WTC11 (cell line): Measurements from ENCODE around the gene ASIC5. TPM values are rescaled to one million over a fixed set of nuclear protein-coding genes. Genes with fewer than 3 reads are reported as not detected.

ENCODE experiments used
- ATAC-seq: fragments of 200-7000 bp; cut with Tn5 transposase; 2 replicates; pipeline ENCODE4 v1.10.0; 2021; ENCODE audit warnings: mild to moderate bottlenecking, moderate library complexity
- CTCF ChIA-PET: fragments of 300-600 bp; sonication (Branson Sonifier 250); formaldehyde crosslinking; loops from one replicate; lab custom pipeline; 2021; ENCODE audit warnings: antibody characterized with exemption; lab: Charles Lee
- POLR2A ChIA-PET: fragments of 350-600 bp; sonication (Branson Sonifier 250); formaldehyde crosslinking; loops from one replicate; lab custom pipeline; 2021; ENCODE audit warnings: antibody characterized with exemption; lab: Charles Lee
- DNase-seq: peaks from one replicate; pipeline ENCODE4 v3.0.0; 2021; ENCODE audit warnings: low spot score
- H3K27ac Mint-ChIP-seq: 2 replicates; pipeline ENCODE4 v1.8.0; 2021; ENCODE audit warnings: mixed read lengths
- H3K27me3 Mint-ChIP-seq: 2 replicates; pipeline ENCODE4 v1.8.0; 2021; ENCODE audit warnings: low read depth, mild to moderate bottlenecking, moderate library complexity, mixed read lengths
- H3K36me3 Mint-ChIP-seq: 2 replicates; pipeline ENCODE4 v1.8.0; 2021; ENCODE audit warnings: mixed read lengths
- H3K4me1 Mint-ChIP-seq: 2 replicates; pipeline ENCODE4 v1.8.0; 2022; ENCODE audit warnings: mixed read lengths
- H3K4me3 Mint-ChIP-seq: 2 replicates; pipeline ENCODE4 v1.8.0; 2021; ENCODE audit warnings: mild to moderate bottlenecking, moderate library complexity, mixed read lengths
- H3K9me3 Mint-ChIP-seq: 2 replicates; pipeline ENCODE4 v1.8.0; 2021; ENCODE audit warnings: mixed read lengths
- AFF4 ChIP-seq: sonication (generic); formaldehyde crosslinking; IDR thresholded peaks from 2 replicates; pipeline ENCODE4 v1.8.1; 2023; ENCODE audit warnings: mild to moderate bottlenecking, missing genetic modification reagents, borderline replicate concordance
- CBFB ChIP-seq: sonication (generic); formaldehyde crosslinking; IDR thresholded peaks from 2 replicates; pipeline ENCODE4 v1.8.1; 2022; ENCODE audit warnings: mild to moderate bottlenecking, low read depth, missing genetic modification reagents
- ELF4 ChIP-seq: sonication (generic); formaldehyde crosslinking; IDR thresholded peaks from 2 replicates; pipeline ENCODE4 v1.8.1; 2022; ENCODE audit warnings: low read depth, mild to moderate bottlenecking, moderate library complexity, missing genetic modification reagents
- EMX1 ChIP-seq: fragments of 250-450 bp; sonication (Bioruptor Pico); IDR thresholded peaks from 2 replicates; pipeline ENCODE4 v1.8.0; 2021; ENCODE audit warnings: mild to moderate bottlenecking
- FOXJ3 ChIP-seq: sonication (generic); formaldehyde crosslinking; IDR thresholded peaks from 2 replicates; pipeline ENCODE4 v1.9.0; 2021; ENCODE audit warnings: missing genetic modification reagents, mild to moderate bottlenecking, borderline replicate concordance
- FOXP1 ChIP-seq: sonication (generic); formaldehyde crosslinking; IDR thresholded peaks from 2 replicates; pipeline ENCODE4 v1.8.0; 2022; ENCODE audit warnings: missing genetic modification reagents, mild to moderate bottlenecking, moderate library complexity, borderline replicate concordance
- GABPB1 ChIP-seq: sonication (generic); formaldehyde crosslinking; IDR thresholded peaks from 2 replicates; pipeline ENCODE4 v1.8.1; 2023; ENCODE audit warnings: mild to moderate bottlenecking, missing genetic modification reagents
- GRHL2 ChIP-seq: fragments of 250-450 bp; sonication (Bioruptor Pico); IDR thresholded peaks from 2 replicates; pipeline ENCODE4 v1.8.0; 2022; ENCODE audit warnings: mild to moderate bottlenecking, moderate library complexity; ENCODE audit not compliant: insufficient replicate concordance, severe bottlenecking
- HMGA2 ChIP-seq: fragments of 250-450 bp; sonication (Bioruptor Pico); IDR thresholded peaks from 2 replicates; pipeline ENCODE4 v1.4.0; 2021; ENCODE audit warnings: mild to moderate bottlenecking, moderate library complexity
- IRF1 ChIP-seq: sonication (generic); formaldehyde crosslinking; IDR thresholded peaks from 2 replicates; pipeline ENCODE4 v1.8.0; 2023; ENCODE audit warnings: missing genetic modification reagents
- IRF2 ChIP-seq: sonication (generic); formaldehyde crosslinking; IDR thresholded peaks from 2 replicates; pipeline ENCODE4 v1.8.0; 2022; ENCODE audit warnings: low read depth, missing genetic modification reagents, borderline replicate concordance
- NFATC4 ChIP-seq: fragments of 250-450 bp; sonication (Bioruptor Pico); IDR thresholded peaks from 2 replicates; pipeline ENCODE4 v1.9.0; 2021; ENCODE audit warnings: mild to moderate bottlenecking
- NFE2L1 ChIP-seq: sonication (generic); formaldehyde crosslinking; IDR thresholded peaks from 2 replicates; pipeline ENCODE4 v1.8.1; 2023; ENCODE audit warnings: missing genetic modification reagents
- NFYB ChIP-seq: sonication (generic); formaldehyde crosslinking; conservative IDR thresholded peaks from 2 replicates; pipeline ENCODE4 v1.8.0; 2022; ENCODE audit warnings: low read depth, missing genetic modification reagents
- NR1H2 ChIP-seq: sonication (generic); formaldehyde crosslinking; IDR thresholded peaks from 2 replicates; pipeline ENCODE4 v1.9.0; 2021; ENCODE audit warnings: mild to moderate bottlenecking, moderate library complexity, missing genetic modification reagents
- PRRX2 ChIP-seq: fragments of 250-450 bp; sonication (Bioruptor Pico); IDR thresholded peaks from 2 replicates; pipeline ENCODE4 v1.8.0; 2021; ENCODE audit warnings: mild to moderate bottlenecking
- RELA ChIP-seq: sonication (generic); formaldehyde crosslinking; IDR thresholded peaks from 2 replicates; pipeline ENCODE4 v1.8.1; 2022; ENCODE audit warnings: missing genetic modification reagents, mild to moderate bottlenecking, borderline replicate concordance
- RORB ChIP-seq: fragments of 250-450 bp; sonication (Bioruptor Pico); IDR thresholded peaks from 2 replicates; pipeline ENCODE4 v1.9.0; 2021; ENCODE audit warnings: mild to moderate bottlenecking
- SMAD4 ChIP-seq: sonication (generic); formaldehyde crosslinking; IDR thresholded peaks from 2 replicates; pipeline ENCODE4 v1.8.0; 2022; ENCODE audit warnings: mild to moderate bottlenecking, missing genetic modification reagents
- TEAD4 ChIP-seq: sonication (generic); formaldehyde crosslinking; IDR thresholded peaks from 2 replicates; pipeline ENCODE4 v1.8.0; 2022; ENCODE audit warnings: mild to moderate bottlenecking, missing genetic modification reagents
- ZNF232 ChIP-seq: sonication (generic); formaldehyde crosslinking; IDR thresholded peaks from 2 replicates; pipeline ENCODE4 v1.8.0; 2022; ENCODE audit warnings: mild to moderate bottlenecking, missing genetic modification reagents
- ZNF317 ChIP-seq: sonication (generic); formaldehyde crosslinking; IDR thresholded peaks from 2 replicates; pipeline ENCODE4 v1.8.1; 2023; ENCODE audit warnings: low read depth, mild to moderate bottlenecking, moderate library complexity, missing genetic modification reagents, borderline replicate concordance
- ZNF416 ChIP-seq: fragments of 250-450 bp; sonication (Bioruptor Pico); IDR thresholded peaks from 2 replicates; pipeline ENCODE4 v1.9.0; 2021; ENCODE audit warnings: mild to moderate bottlenecking, inconsistent platforms
- ZNF425 ChIP-seq: fragments of 250-450 bp; sonication (Bioruptor Pico); conservative IDR thresholded peaks from 2 replicates; pipeline ENCODE4 v1.9.0; 2021; ENCODE audit warnings: mild to moderate bottlenecking
- total RNA-seq: library from RNA; stranded (reverse); gene quantifications from 3 replicates; pipeline ENCODE4 v1.2.3, GENCODE V29; 2021

Gene ASIC5
- total RNA-seq, 1 experiment from 2014 or later, result not detected

- no peak for TF ChIP-seq ZNF416
- no peak for TF ChIP-seq SMAD4 (CRISPR knock-in tag)
- no peak for TF ChIP-seq ELF4
- TF ChIP-seq NFATC4 (CRISPR knock-in tag), result no peak
- TF ChIP-seq PRRX2 (CRISPR knock-in tag), result no peak
- no peak for TF ChIP-seq IRF2 (CRISPR knock-in tag)
- TF ChIP-seq EMX1, result no peak
- no peak for TF ChIP-seq TEAD4 (CRISPR knock-in tag)
- TF ChIP-seq FOXJ3 (CRISPR knock-in tag), result no peak
- H3K36me3 Mint-ChIP-seq, result peaks cover 35% of the 10 kb centered on the region
- DNase-seq (no peak), ATAC-seq (no peak)
- ChIA-PET POLR2A (no interaction called here), CTCF (no interaction called here)
- H3K9me3 Mint-ChIP-seq, result peaks cover 51% of the 10 kb centered on the region
- peaks cover 12% of the 10 kb centered on the region for H3K4me1 Mint-ChIP-seq
- H3K27ac Mint-ChIP-seq, result no peak overlapping the region
- H3K4me3 Mint-ChIP-seq, result no peak overlapping the region
- no peaks in the 10 kb centered on the region; the same call in 1 of the 2 replicates for H3K27me3 Mint-ChIP-seq
Observed at GRCh38 chr4:155889946-155890345, 23.9 kb upstream of the ASIC5 start.

GRCh38 chr4:155889031-155889793 is 23.1 kb upstream of the ASIC5 start:
- TF ChIP-seq NFE2L1 (CRISPR knock-in tag), result no peak
- no peak for TF ChIP-seq ZNF317 (CRISPR knock-in tag)
- TF ChIP-seq EMX1, result no peak
- TF ChIP-seq AFF4 (CRISPR knock-in tag), result no peak
- no peak for TF ChIP-seq CBFB
- TF ChIP-seq FOXJ3 (CRISPR knock-in tag), result no peak
- no peak for TF ChIP-seq FOXP1 (CRISPR knock-in tag)
- TF ChIP-seq ZNF425 (CRISPR knock-in tag), result no peak
- TF ChIP-seq GRHL2 (CRISPR knock-in tag), result no peak
- TF ChIP-seq RELA, result no peak
- no peak for TF ChIP-seq IRF1
- no peak for TF ChIP-seq HMGA2 (CRISPR knock-in tag)
- no peak for TF ChIP-seq NFATC4 (CRISPR knock-in tag)
- no peak for TF ChIP-seq GABPB1 (CRISPR knock-in tag)
- no peak for TF ChIP-seq NFYB (CRISPR knock-in tag)
- TF ChIP-seq RORB, result no peak
- no peak for TF ChIP-seq ZNF232 (CRISPR knock-in tag)
- TF ChIP-seq NR1H2 (CRISPR knock-in tag), result no peak
- TF ChIP-seq, all 79 proteins: peak for 0
- no peaks in the 10 kb centered on the region; the same call in 1 of the 2 replicates for H3K27me3 Mint-ChIP-seq
- ChIA-PET CTCF (no interaction called here), POLR2A (no interaction called here)
- no peak for ATAC-seq
- no peak overlapping the region for H3K4me3 Mint-ChIP-seq
- peaks cover 12% of the 10 kb centered on the region for H3K4me1 Mint-ChIP-seq
- peaks cover 35% of the 10 kb centered on the region for H3K36me3 Mint-ChIP-seq
- DNase-seq, result no peak
- H3K9me3 Mint-ChIP-seq, result peaks cover 53% of the 10 kb centered on the region
- H3K27ac Mint-ChIP-seq, result no peak overlapping the region
